ENCODE results near the gene NOL4L.

NOL4L gene

GRCh38 chr20:32463642-32464400 lies 121.3 kb downstream of the NOL4L start:
- Histone ChIP-seq H2BK5ac (ENCODE audit: low read length) (no peak overlapping the region), H4K5ac (ENCODE audit: low read length) (no peak overlapping the region), H3K9ac (ENCODE audit: low read length) (no peak overlapping the region), H3K27me3 (ENCODE audit: insufficient read depth, low read length, poor library complexity) (no peaks in the 10 kb centered on the region), H3K4ac (ENCODE audit: low read depth, low read length) (no peak overlapping the region), H3K23ac (ENCODE audit: low read length) (no peak overlapping the region), H2AK5ac (ENCODE audit: low read length) (no peak overlapping the region), H3K56ac (ENCODE audit: low read length) (no peak overlapping the region), H3K4me3 (ENCODE audit: low read length) (no peak overlapping the region), H3K4me1 (ENCODE audit: control insufficient read depth, low read depth, low read length) (no peaks in the 10 kb centered on the region), H3K4me2 (ENCODE audit: low read length) (no peak overlapping the region), H4K8ac (ENCODE audit: low read depth, low read length) (no peak overlapping the region), H3K18ac (ENCODE audit: low read length) (no peak overlapping the region), H3K36me3 (ENCODE audit: control insufficient read depth, insufficient read depth, low read length) (no peaks in the 10 kb centered on the region), H3K79me2 (ENCODE audit: control insufficient read depth, insufficient read depth, low read length) (no peaks in the 10 kb centered on the region), H3K79me1 (ENCODE audit: low read length) (peaks cover 1% of the 10 kb centered on the region), H3K27ac (ENCODE audit: low read depth, low read length) (no peak overlapping the region), H2BK120ac (ENCODE audit: low read depth, low read length) (no peak overlapping the region), H2BK15ac (replicated peaks; ENCODE audit: low read depth) (no peak overlapping the region)
- no peak for DNase-seq
- WGBS (ENCODE audit: extremely low coverage, insufficient coverage, low lambda C conversion rate) = no CpG with 5 or more reads among the region's 28 CpGs

GRCh38 chr20:32462900-32463641 lies 122.1 kb downstream of the NOL4L start:
- Histone ChIP-seq H2AK5ac (ENCODE audit: low read length) (no peak overlapping the region), H2BK120ac (ENCODE audit: low read depth, low read length) (no peak overlapping the region), H3K23ac (ENCODE audit: low read length) (no peak overlapping the region), H3K9ac (ENCODE audit: low read length) (no peak overlapping the region), H3K4ac (ENCODE audit: low read depth, low read length) (no peak overlapping the region), H3K4me3 (ENCODE audit: low read length) (no peak overlapping the region), H3K18ac (ENCODE audit: low read length) (no peak overlapping the region), H3K4me1 (ENCODE audit: control insufficient read depth, low read depth, low read length) (no peaks in the 10 kb centered on the region), H3K79me1 (ENCODE audit: low read length) (peaks cover 1% of the 10 kb centered on the region), H4K5ac (ENCODE audit: low read length) (no peak overlapping the region), H2BK15ac (replicated peaks; ENCODE audit: low read depth) (no peak overlapping the region), H3K4me2 (ENCODE audit: low read length) (no peak overlapping the region), H2BK5ac (ENCODE audit: low read length) (no peak overlapping the region), H4K8ac (ENCODE audit: low read depth, low read length) (no peak overlapping the region), H3K27me3 (ENCODE audit: insufficient read depth, low read length, poor library complexity) (no peaks in the 10 kb centered on the region), H3K36me3 (ENCODE audit: control insufficient read depth, insufficient read depth, low read length) (no peaks in the 10 kb centered on the region), H3K27ac (ENCODE audit: low read depth, low read length) (no peak overlapping the region), H3K56ac (ENCODE audit: low read length) (no peak overlapping the region), H3K79me2 (ENCODE audit: control insufficient read depth, insufficient read depth, low read length) (no peaks in the 10 kb centered on the region)
- no CpG with 5 or more reads among the region's 15 CpGs for WGBS (ENCODE audit: extremely low coverage, insufficient coverage, low lambda C conversion rate)
- no peak for DNase-seq

- no peak overlapping the region for H3K27ac ChIP-seq (ENCODE audit: low read depth, low read length)
- no peak overlapping the region for H2BK15ac ChIP-seq (replicated peaks; ENCODE audit: low read depth)
- no peak overlapping the region for H3K18ac ChIP-seq (ENCODE audit: low read length)
- no CpG with 5 or more reads among the region's 17 CpGs for WGBS (ENCODE audit: extremely low coverage, insufficient coverage, low lambda C conversion rate)
- peaks cover 2% of the 10 kb centered on the region for H3K4me1 ChIP-seq (ENCODE audit: control insufficient read depth, low read depth, low read length)
- peaks cover 1% of the 10 kb centered on the region for H3K79me1 ChIP-seq (ENCODE audit: low read length)
- no peak overlapping the region for H3K4me2 ChIP-seq (ENCODE audit: low read length)
- H2BK120ac ChIP-seq (ENCODE audit: low read depth, low read length) = no peak overlapping the region
- H3K56ac ChIP-seq (ENCODE audit: low read length) = no peak overlapping the region
- H3K79me2 ChIP-seq (ENCODE audit: control insufficient read depth, insufficient read depth, low read length) = no peaks in the 10 kb centered on the region
- H3K4me3 ChIP-seq (ENCODE audit: low read length) = no peak overlapping the region
- H2AK5ac ChIP-seq (ENCODE audit: low read length) = no peak overlapping the region
- H3K27me3 ChIP-seq (ENCODE audit: insufficient read depth, low read length, poor library complexity) = no peaks in the 10 kb centered on the region
- DNase-seq = no peak
- no peak overlapping the region for H2BK5ac ChIP-seq (ENCODE audit: low read length)
- H4K5ac ChIP-seq (ENCODE audit: low read length) = no peak overlapping the region
- no peak overlapping the region for H4K8ac ChIP-seq (ENCODE audit: low read depth, low read length)
- no peaks in the 10 kb centered on the region for H3K36me3 ChIP-seq (ENCODE audit: control insufficient read depth, insufficient read depth, low read length)
- no peak overlapping the region for H3K4ac ChIP-seq (ENCODE audit: low read depth, low read length)
- H3K23ac ChIP-seq (ENCODE audit: low read length) = no peak overlapping the region
- no peak overlapping the region for H3K9ac ChIP-seq (ENCODE audit: low read length)
Measured at GRCh38 chr20:32461836-32462600, 123.1 kb downstream of the NOL4L start.

- H2AK5ac ChIP-seq (ENCODE audit: low read length) = no peak overlapping the region
- H3K4me2 ChIP-seq (ENCODE audit: low read length) = no peak overlapping the region
- H3K27ac ChIP-seq (ENCODE audit: low read depth, low read length) = no peak overlapping the region
- H2BK15ac ChIP-seq (replicated peaks; ENCODE audit: low read depth) = no peak overlapping the region
- no peak overlapping the region for H4K8ac ChIP-seq (ENCODE audit: low read depth, low read length)
- H3K4ac ChIP-seq (ENCODE audit: low read depth, low read length) = no peak overlapping the region
- no peak overlapping the region for H3K23ac ChIP-seq (ENCODE audit: low read length)
- no peaks in the 10 kb centered on the region for H3K79me2 ChIP-seq (ENCODE audit: control insufficient read depth, insufficient read depth, low read length)
- peaks cover 1% of the 10 kb centered on the region for H3K79me1 ChIP-seq (ENCODE audit: low read length)
- H3K4me3 ChIP-seq (ENCODE audit: low read length) = no peak overlapping the region
- no peak overlapping the region for H4K5ac ChIP-seq (ENCODE audit: low read length)
- H3K56ac ChIP-seq (ENCODE audit: low read length) = no peak overlapping the region
- H3K9ac ChIP-seq (ENCODE audit: low read length) = no peak overlapping the region
- H3K27me3 ChIP-seq (ENCODE audit: insufficient read depth, low read length, poor library complexity) = no peaks in the 10 kb centered on the region
- H3K4me1 ChIP-seq (ENCODE audit: control insufficient read depth, low read depth, low read length) = peaks cover 2% of the 10 kb centered on the region
- no peak overlapping the region for H2BK120ac ChIP-seq (ENCODE audit: low read depth, low read length)
- no peaks in the 10 kb centered on the region for H3K36me3 ChIP-seq (ENCODE audit: control insufficient read depth, insufficient read depth, low read length)
- no peak for DNase-seq
- no CpG with 5 or more reads among the region's 24 CpGs for WGBS (ENCODE audit: extremely low coverage, insufficient coverage, low lambda C conversion rate)
- no peak overlapping the region for H2BK5ac ChIP-seq (ENCODE audit: low read length)
- no peak overlapping the region for H3K18ac ChIP-seq (ENCODE audit: low read length)
Measured at GRCh38 chr20:32460683-32461320, 124.3 kb downstream of the NOL4L start.

- H3K9ac ChIP-seq (ENCODE audit: low read length) = no peak overlapping the region
- H3K4me1 ChIP-seq (ENCODE audit: control insufficient read depth, low read depth, low read length) = peaks cover 2% of the 10 kb centered on the region
- H3K36me3 ChIP-seq (ENCODE audit: control insufficient read depth, insufficient read depth, low read length) = no peaks in the 10 kb centered on the region
- no peak overlapping the region for H3K23ac ChIP-seq (ENCODE audit: low read length)
- peaks cover 1% of the 10 kb centered on the region for H3K79me1 ChIP-seq (ENCODE audit: low read length)
- no peak overlapping the region for H3K4me3 ChIP-seq (ENCODE audit: low read length)
- WGBS (ENCODE audit: extremely low coverage, insufficient coverage, low lambda C conversion rate) = no CpG with 5 or more reads among the region's 15 CpGs
- no peaks in the 10 kb centered on the region for H3K27me3 ChIP-seq (ENCODE audit: insufficient read depth, low read length, poor library complexity)
- H2BK15ac ChIP-seq (replicated peaks; ENCODE audit: low read depth) = no peak overlapping the region
- no peak overlapping the region for H3K56ac ChIP-seq (ENCODE audit: low read length)
- no peak overlapping the region for H3K4me2 ChIP-seq (ENCODE audit: low read length)
- H3K79me2 ChIP-seq (ENCODE audit: control insufficient read depth, insufficient read depth, low read length) = no peaks in the 10 kb centered on the region
- no peak overlapping the region for H3K4ac ChIP-seq (ENCODE audit: low read depth, low read length)
- no peak overlapping the region for H4K5ac ChIP-seq (ENCODE audit: low read length)
- H2AK5ac ChIP-seq (ENCODE audit: low read length) = no peak overlapping the region
- DNase-seq = no peak
- no peak overlapping the region for H4K8ac ChIP-seq (ENCODE audit: low read depth, low read length)
- no peak overlapping the region for H3K18ac ChIP-seq (ENCODE audit: low read length)
- H2BK120ac ChIP-seq (ENCODE audit: low read depth, low read length) = no peak overlapping the region
- H3K27ac ChIP-seq (ENCODE audit: low read depth, low read length) = no peak overlapping the region
- H2BK5ac ChIP-seq (ENCODE audit: low read length) = no peak overlapping the region
Measured at GRCh38 chr20:32460231-32460630, 124.9 kb downstream of the NOL4L start.

All from mesendoderm (in vitro differentiated cells).